Upper lobe of right lung (tissue), 1 donor: ENCODE data around the gene FAM53B. TPM values are rescaled to one million over a fixed set of nuclear protein-coding genes. Genes with fewer than 3 reads are reported as not detected.

Experiments used
- ATAC-seq: fragments of 200-7000 bp; cut with Tn5 transposase; one replicate; pipeline ENCODE4 v1.9.1; 2020; ENCODE audit warnings: mild to moderate bottlenecking, moderate library complexity
- DNase-seq: peaks from one replicate; pipeline ENCODE4 v3.0.0-alpha.2; 2020
- H3K27ac ChIP-seq: fragments of 200-600 bp; one replicate; pipeline ENCODE4 v1.8.0; 2022
- H3K27me3 ChIP-seq: fragments of 200-600 bp; one replicate; pipeline ENCODE4 v1.8.0; 2022; ENCODE audit warnings: mild to moderate bottlenecking
- H3K36me3 ChIP-seq: fragments of 200-600 bp; one replicate; pipeline ENCODE4 v1.8.0; 2022
- H3K4me1 ChIP-seq: fragments of 200-600 bp; one replicate; pipeline ENCODE4 v1.8.0; 2022
- H3K4me3 ChIP-seq: fragments of 200-600 bp; one replicate; pipeline ENCODE4 v1.8.0; 2022; ENCODE audit warnings: mild to moderate bottlenecking
- H3K9me3 ChIP-seq: fragments of 200-600 bp; one replicate; pipeline ENCODE4 v1.8.0; 2022
- CTCF ChIP-seq: fragments of 200-600 bp; IDR thresholded peaks from one replicate; pipeline ENCODE4 v1.8.0; 2022; ENCODE audit warnings: antibody characterized with exemption
- intact Hi-C: fragments of 100-400 bp; cut with DNase I; formaldehyde crosslinking; loops from one replicate; pipeline ENCODE4 v1.11.0; 2022
- total RNA-seq: library from RNA; stranded (reverse); fragmentation: NEBNext Ultra II Directional; extraction: Animal tissue kit (Norgen Biotek cat#: 25700); gene quantifications from one replicate; pipeline ENCODE4 v1.2.1, GENCODE V29; 2021
- donor health status: DM: no; HTN: yes; CAD: no; lungs with severe emphysema.

Gene FAM53B
- total RNA-seq, 1 donor from 2014 or later, result 31.4 TPM

- H3K27ac ChIP-seq, result no peak overlapping the region
- no peaks in the 10 kb centered on the region for H3K9me3 ChIP-seq
- no peaks in the 10 kb centered on the region for H3K27me3 ChIP-seq
- DNase-seq (no peak), ATAC-seq (no peak)
- no peak overlapping the region for H3K4me3 ChIP-seq
- no peaks in the 10 kb centered on the region for H3K36me3 ChIP-seq
- peaks cover 54% of the 10 kb centered on the region for H3K4me1 ChIP-seq
- TF ChIP-seq CTCF, result no peak
- intact Hi-C loops, result no loop called here
These were observed 88.1 kb downstream of the FAM53B start for GRCh38 chr10:124656113-124656490.

- ATAC-seq, result no peak
- Histone ChIP-seq H3K9me3 (no peaks in the 10 kb centered on the region), H3K4me1 (peaks cover 58% of the 10 kb centered on the region), H3K27me3 (no peaks in the 10 kb centered on the region), H3K27ac (peak overlapping the region; percentile 78), H3K4me3 (no peak overlapping the region), H3K36me3 (no peaks in the 10 kb centered on the region)
- intact Hi-C loops, result no loop called here
- no peak for TF ChIP-seq CTCF
- DNase-seq, result no peak
These were observed 88.7 kb downstream of the FAM53B start for GRCh38 chr10:124655191-124656112.

- Histone ChIP-seq H3K4me3 (no peak overlapping the region), H3K4me1 (peaks cover 64% of the 10 kb centered on the region), H3K9me3 (no peaks in the 10 kb centered on the region), H3K36me3 (no peaks in the 10 kb centered on the region), H3K27me3 (no peaks in the 10 kb centered on the region), H3K27ac (peak overlapping the region; percentile 78)
- no peak for ATAC-seq
- no peak for TF ChIP-seq CTCF
- intact Hi-C loops, result no loop called here
- no peak for DNase-seq
These were observed 89.5 kb downstream of the FAM53B start for GRCh38 chr10:124654686-124655085.

GRCh38 chr10:124653811-124654651 lies 90.1 kb downstream of the FAM53B start:
- Histone ChIP-seq H3K27ac (peak overlapping the region; percentile 78), H3K4me1 (peaks cover 65% of the 10 kb centered on the region), H3K27me3 (no peaks in the 10 kb centered on the region), H3K4me3 (no peak overlapping the region), H3K36me3 (no peaks in the 10 kb centered on the region), H3K9me3 (no peaks in the 10 kb centered on the region)
- DNase-seq (no peak), ATAC-seq (peak; percentile 40)
- TF ChIP-seq CTCF, result no peak
- intact Hi-C loops, result no loop called here

GRCh38 chr10:124653311-124653710 lies 90.9 kb downstream of the FAM53B start:
- H3K9me3 ChIP-seq, result no peaks in the 10 kb centered on the region
- H3K36me3 ChIP-seq, result no peaks in the 10 kb centered on the region
- TF ChIP-seq CTCF, result no peak
- H3K4me1 ChIP-seq, result peaks cover 72% of the 10 kb centered on the region
- no peak overlapping the region for H3K4me3 ChIP-seq
- ATAC-seq, result no peak
- no peaks in the 10 kb centered on the region for H3K27me3 ChIP-seq
- no peak for DNase-seq
- peak overlapping the region; percentile 78 for H3K27ac ChIP-seq
- intact Hi-C loops, result no loop called here
